Choroid plexus epithelial cell (primary cell): ENCODE results near the gene MOXD1.
A peak's percentile ranks its signal among the peaks of the same experiment; 100 is the strongest.

Experiments
- DNase-seq: peaks from one replicate; pipeline ENCODE4 v3.0.0-alpha.2; 2010; ENCODE audit warnings: low read depth
- H3K4me3 ChIP-seq: 2 replicates; pipeline ENCODE4 v1.5.1; 2011; ENCODE audit warnings: low read depth, mild to moderate bottlenecking, control low read depth, low read length, moderate library complexity
- CTCF ChIP-seq: conservative IDR thresholded peaks from 2 replicates; pipeline ENCODE4 v1.5.1; 2011; ENCODE audit warnings: low read depth, mild to moderate bottlenecking, control low read depth, inconsistent platforms, low read length, moderate library complexity

MOXD1 gene

DNA sequence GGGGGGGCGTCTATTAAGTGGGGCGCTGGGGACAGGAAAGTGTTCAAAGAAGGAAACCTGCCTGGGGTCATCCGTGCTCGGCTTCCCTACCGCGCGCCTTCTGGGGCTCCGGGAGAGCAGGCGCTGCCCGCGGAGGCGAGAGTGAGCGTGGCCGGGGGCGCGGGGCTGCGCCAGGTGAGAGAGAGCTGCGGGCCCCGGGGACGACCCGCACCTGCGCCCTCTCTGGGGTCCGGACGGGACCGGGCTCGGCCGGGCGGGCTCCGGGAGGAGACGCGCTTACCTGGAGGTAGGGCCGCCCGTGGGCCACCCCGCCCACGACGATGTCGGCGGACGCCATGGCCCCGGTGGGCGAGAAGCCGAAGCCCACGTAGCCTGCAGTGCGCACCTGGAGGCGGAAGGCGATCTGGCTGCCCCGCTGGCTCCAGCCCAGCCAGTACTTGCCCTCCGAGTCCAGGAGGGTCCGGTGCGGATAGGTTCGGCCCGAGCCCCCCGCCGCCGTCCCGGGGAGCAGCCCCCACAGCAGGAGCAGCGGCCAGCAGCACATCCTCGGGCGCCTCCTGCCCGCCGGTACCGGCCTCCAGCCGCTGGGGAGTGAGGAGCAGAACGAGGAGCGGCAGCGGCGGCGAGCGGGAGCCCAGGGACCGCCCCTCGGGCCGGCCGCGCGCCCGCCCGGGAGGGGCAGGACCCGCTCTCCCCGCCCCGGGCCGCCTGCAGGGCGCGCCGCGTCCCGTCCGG is at the start of gene MOXD1:
Gene MOXD1, minus strand, starts transcription at position 593 of the 735 bp plus-strand sequence. Its CDS starts 49 bp downstream, at position 544.
- peak within 1 kb of the TSS; percentile 79 for H3K4me3 ChIP-seq
- peak; percentile 18 for TF ChIP-seq CTCF
- peak; percentile 41 for DNase-seq

- no peak for TF ChIP-seq CTCF
- DNase-seq, result no peak
- no peak overlapping the region for H3K4me3 ChIP-seq
These were observed 45.6 kb upstream of the MOXD1 start for GRCh38 chr6:132446855-132447241.

DNA sequence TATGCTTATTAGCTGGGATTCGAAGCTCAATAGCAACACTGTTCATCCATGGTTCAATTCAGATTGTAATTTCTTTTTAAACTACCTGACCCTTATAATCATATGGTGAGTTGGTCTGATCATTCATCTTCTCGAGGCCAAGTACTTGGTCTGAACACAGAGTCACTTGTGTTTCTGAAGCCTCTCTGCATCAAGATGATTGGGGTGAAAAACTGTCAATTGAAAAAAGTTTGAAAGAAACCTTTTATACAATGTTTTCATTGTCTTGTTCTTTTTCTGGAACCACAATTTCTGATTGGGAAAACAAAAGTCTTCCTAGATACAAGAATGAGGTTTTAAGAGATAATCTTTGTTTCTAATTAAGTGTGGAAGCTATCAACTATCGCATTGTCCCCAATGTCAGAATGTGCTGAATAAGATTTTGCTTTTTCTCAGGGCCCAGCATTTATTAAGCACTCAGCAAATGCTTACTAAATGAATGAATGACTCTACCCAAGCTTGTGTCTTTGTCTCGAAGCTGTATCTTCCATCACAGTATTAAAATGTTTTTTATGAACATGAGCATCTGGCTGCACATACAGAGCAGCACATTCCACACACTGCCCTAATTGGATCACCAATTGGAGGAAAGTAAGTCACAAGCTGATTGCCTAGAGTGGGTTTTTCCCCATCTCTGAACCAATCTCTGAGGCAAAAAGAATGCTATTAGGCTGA is 45.0 kb upstream of the MOXD1 start:
- peak; percentile 17 for DNase-seq
- TF ChIP-seq CTCF, result no peak
- H3K4me3 ChIP-seq, result no peak overlapping the region

DNA sequence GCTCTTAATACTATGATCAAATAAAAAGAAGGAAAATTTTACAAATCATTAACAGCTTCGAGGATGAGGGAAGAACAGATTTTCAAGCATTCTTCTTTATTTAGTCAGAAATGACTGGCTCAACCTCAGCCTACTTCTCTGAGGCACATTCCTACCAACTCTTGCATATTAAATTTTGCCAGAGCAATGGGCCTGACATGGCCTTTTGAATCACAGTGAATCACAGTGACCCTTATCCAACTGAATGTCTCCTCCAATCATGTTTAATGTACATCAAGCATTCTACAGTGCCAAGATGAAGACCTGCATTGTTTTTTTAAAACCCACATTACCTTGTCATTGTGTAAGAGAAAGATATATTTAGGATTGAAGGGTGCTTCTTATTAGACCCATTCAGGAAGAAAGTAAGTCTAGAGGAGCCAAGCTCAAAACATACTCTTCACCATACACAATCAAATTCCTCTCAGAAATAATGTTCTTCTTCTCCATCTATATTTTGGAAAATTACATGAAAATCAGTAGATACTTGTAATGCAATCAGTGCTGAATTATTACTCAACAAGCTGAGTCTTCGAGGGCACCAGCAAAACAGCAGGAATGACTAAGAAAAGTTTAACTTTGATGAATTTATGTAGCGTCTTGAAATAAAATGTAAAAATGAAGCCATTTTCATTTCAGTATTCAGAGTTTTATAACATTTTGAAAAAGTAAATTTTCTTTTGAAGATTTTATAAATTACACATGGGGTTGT is 44.1 kb upstream of the MOXD1 start:
- no peak overlapping the region for H3K4me3 ChIP-seq
- DNase-seq, result peak; percentile 84
- no peak for TF ChIP-seq CTCF

- DNase-seq, result peak; percentile 57
- TF ChIP-seq CTCF, result no peak
- no peak overlapping the region for H3K4me3 ChIP-seq
These were observed 41.9 kb upstream of the MOXD1 start for GRCh38 chr6:132443206-132443605.

- no peak for DNase-seq
- H3K4me3 ChIP-seq, result no peak overlapping the region
- TF ChIP-seq CTCF, result no peak
These were observed 28.8 kb upstream of the MOXD1 start for GRCh38 chr6:132430110-132430509.
